ENCODE results near the gene MEGF6.

The MEGF6 gene

GRCh38 chr1:3500265-3500835 is 111.0 kb downstream of the MEGF6 start:
- DNase-seq (ENCODE audit: low spot score), result no peak
- in situ Hi-C loops (cut with MboI; ENCODE audit: low sequenced_read_pairs, unreplicated experiment), result no loop called here
- TF ChIP-seq CTCF (IDR thresholded peaks at IDR 0.05; ENCODE audit: borderline replicate concordance, control extremely low read depth, extremely low read depth, insufficient read depth, missing control alignments), result no peak

GRCh38 chr1:3499611-3500010 is 111.7 kb downstream of the MEGF6 start:
- TF ChIP-seq CTCF (IDR thresholded peaks at IDR 0.05; ENCODE audit: borderline replicate concordance, control extremely low read depth, extremely low read depth, insufficient read depth, missing control alignments), result no peak
- no peak for DNase-seq (ENCODE audit: low spot score)
- in situ Hi-C loops (cut with MboI; ENCODE audit: low sequenced_read_pairs, unreplicated experiment), result no loop called here

DNA sequence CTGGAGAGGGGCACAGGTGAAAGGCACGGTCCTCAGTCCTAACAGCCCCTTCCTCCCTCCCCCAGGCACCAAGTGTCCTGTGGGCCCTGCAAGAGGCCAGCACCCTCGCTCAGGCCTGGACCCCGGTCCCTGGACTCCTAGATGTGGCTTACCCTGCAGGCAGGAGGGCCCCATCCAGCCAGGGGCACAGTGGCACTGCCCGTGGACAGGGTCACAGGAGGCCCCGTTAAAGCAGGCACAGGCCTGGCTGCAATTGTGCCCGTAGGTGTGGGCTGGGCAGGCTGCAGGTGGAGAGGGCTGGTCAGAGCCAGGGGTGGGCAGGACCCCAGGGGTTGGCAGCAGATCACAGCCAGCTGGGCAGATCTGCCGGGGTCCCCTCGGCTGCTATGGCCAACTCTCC is 112.3 kb downstream of the MEGF6 start:
- DNase-seq (ENCODE audit: low spot score), result no peak
- in situ Hi-C loops (cut with MboI; ENCODE audit: low sequenced_read_pairs, unreplicated experiment), result no loop called here
- TF ChIP-seq CTCF (IDR thresholded peaks at IDR 0.05; ENCODE audit: borderline replicate concordance, control extremely low read depth, extremely low read depth, insufficient read depth, missing control alignments), result no peak

DNA sequence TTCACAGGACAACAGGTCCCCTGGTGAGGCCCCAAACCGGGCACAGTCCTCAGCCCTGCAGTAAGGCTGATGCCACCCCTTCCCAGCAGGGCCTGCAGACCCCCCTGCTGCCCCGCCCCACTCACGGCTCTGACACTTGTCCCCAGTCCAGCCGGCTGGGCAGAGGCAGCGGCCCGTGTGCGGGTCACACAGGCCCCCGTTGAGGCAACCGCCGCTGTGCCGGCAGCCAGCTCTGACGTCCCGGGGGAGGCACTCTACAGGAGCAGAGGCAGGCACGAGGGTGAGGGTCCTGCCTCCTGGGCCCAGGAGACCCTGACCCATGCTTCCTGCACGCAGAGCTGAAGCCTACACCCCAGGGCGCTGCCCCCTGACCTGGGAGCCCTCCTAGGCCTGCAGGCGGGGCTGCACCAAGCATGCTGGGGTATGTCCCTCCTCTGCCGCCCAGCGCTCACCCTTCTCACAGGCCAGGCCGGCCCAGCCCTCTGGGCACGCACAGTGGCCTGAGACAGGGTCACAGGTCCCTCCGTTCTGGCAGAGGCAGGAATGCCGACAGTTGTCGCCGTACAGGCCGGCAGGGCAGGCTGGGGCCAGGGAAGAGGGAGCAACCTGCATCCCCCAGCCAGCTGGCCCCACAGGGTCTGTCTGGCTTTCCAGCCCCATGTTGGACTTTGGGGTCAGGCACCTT is 112.9 kb downstream of the MEGF6 start:
- in situ Hi-C loops (cut with MboI; ENCODE audit: low sequenced_read_pairs, unreplicated experiment), result no loop called here
- DNase-seq (ENCODE audit: low spot score), result no peak
- no peak for TF ChIP-seq CTCF (IDR thresholded peaks at IDR 0.05; ENCODE audit: borderline replicate concordance, control extremely low read depth, extremely low read depth, insufficient read depth, missing control alignments)

DNA sequence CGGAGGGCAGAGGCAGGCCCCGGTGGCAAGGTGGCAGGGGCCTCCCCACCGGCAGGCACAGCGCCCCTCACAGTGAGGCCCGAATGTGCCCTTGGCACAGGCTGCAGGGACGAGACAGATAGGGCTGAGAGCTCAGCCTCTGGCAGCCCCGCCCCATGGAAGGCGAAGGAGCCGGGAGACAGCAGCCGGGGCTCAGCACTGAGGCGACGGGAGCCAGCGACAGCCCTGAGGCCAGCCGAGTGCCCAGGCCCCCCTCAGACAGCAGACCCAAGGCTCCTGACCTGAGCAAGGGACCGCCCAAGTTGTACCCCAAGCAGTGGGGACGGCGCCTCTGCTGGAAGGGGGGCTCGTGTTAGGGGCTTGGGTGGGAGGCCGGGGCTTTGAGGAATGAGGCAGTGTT is 113.8 kb downstream of the MEGF6 start:
- no peak for TF ChIP-seq CTCF (IDR thresholded peaks at IDR 0.05; ENCODE audit: borderline replicate concordance, control extremely low read depth, extremely low read depth, insufficient read depth, missing control alignments)
- DNase-seq (ENCODE audit: low spot score), result no peak
- in situ Hi-C loops (cut with MboI; ENCODE audit: low sequenced_read_pairs, unreplicated experiment), result no loop called here

- in situ Hi-C loops (cut with MboI; ENCODE audit: low sequenced_read_pairs, unreplicated experiment), result no loop called here
- no peak for TF ChIP-seq CTCF (IDR thresholded peaks at IDR 0.05; ENCODE audit: borderline replicate concordance, control extremely low read depth, extremely low read depth, insufficient read depth, missing control alignments)
- no peak for DNase-seq (ENCODE audit: low spot score)
Measured at GRCh38 chr1:3496916-3497315, 114.4 kb downstream of the MEGF6 start.
